NCI-H2196 treated with DMSO at 0.1 percent for 48 hours (cell line): ENCODE data around the gene DEPDC4.
"Not testable (repeated sequence)": the region's sequence is repeated elsewhere in the genome, so short reads cannot be mapped to it uniquely, and the experiment has no call there.

Experiments used
- DNase-seq: peaks from one replicate; lab custom pipeline; 2025; ENCODE audit not compliant: unreplicated experiment; lab: John Stamatoyannopoulos, UW

Gene DEPDC4

GRCh38 chr12:100266835-100267602 is at the start of gene DEPDC4, which contains the start of gene SCYL2:
Gene DEPDC4 (minus strand): TSS chr12:100267079. CDS start chr12:100267076, 3 bp downstream.
Gene SCYL2 (plus strand): TSS chr12:100267177. CDS start chr12:100282971, 15,794 bp downstream.
- peak; percentile 90 for DNase-seq

- DNase-seq = no peak
These were observed 44.4 kb upstream of the DEPDC4 start for GRCh38 chr12:100311317-100311716.

DNA sequence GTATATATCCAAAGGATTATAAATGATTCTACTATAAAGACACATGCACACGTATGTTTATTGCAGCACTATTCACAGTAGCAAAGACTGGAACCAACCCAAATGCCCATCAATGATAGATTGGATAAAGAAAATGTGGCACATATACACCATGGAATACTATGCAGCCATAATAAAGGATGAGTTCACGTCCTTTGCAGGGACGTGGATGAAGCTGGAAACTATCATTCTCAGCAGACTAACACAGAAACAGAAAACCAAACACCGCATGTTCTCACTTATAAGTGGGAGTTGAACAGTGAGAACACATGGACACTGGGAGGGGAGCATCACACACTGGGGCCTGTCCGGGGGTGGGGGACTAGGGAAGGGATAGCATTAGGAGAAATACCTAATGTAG is 41.3 kb upstream of the DEPDC4 start:
- not testable (repeated sequence) for DNase-seq

GRCh38 chr12:100304334-100304733 is 37.5 kb upstream of the DEPDC4 start:
- not testable (repeated sequence) for DNase-seq

DNA sequence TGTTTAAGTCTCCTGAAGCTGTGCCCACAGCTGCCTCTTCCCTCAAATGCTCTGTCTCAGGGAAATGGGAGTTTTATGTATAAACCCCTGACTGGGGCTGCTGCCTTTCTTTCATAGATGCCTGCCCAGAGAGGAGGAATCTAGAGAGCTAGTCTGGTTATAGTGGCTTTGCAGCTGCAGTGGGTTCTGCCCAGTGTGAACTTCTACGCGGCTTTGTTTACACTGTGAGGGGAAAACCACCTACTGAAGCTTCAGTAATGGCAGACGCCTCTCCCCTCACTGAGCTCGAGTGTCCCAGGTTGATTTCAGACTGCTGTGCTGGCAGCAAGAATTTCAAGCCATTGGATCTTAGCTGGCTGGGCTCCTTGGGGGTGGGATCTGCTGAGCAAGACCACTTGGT is 37.0 kb upstream of the DEPDC4 start:
- no peak for DNase-seq

- no peak for DNase-seq
These were observed 35.2 kb upstream of the DEPDC4 start for GRCh38 chr12:100302081-100302480.

- no peak for DNase-seq
These were observed 29.1 kb upstream of the DEPDC4 start for GRCh38 chr12:100295764-100296555.

- not testable (repeated sequence) for DNase-seq
These were observed 27.5 kb upstream of the DEPDC4 start for GRCh38 chr12:100294366-100294765.

- DNase-seq = no peak
These were observed 26.1 kb upstream of the DEPDC4 start for GRCh38 chr12:100293017-100293416.

DNA sequence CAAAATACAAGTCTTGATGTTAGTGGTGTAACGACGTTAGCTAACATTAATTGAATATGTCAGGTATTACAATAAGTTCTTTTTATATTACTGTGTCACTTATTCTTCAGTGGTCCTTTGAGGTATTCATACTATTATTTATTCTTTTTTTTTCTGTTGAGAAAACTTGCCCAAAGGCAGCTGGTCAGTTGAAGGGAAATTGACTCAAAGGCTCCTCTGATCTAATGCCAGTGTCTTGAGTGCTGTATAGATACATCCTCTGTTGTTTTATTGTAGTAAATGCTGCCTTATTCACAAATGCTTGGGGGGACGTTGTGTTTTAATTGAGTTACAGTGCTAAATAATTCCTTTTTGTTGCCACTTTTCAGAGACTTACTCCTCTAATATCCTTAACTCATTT is 23.1 kb upstream of the DEPDC4 start:
- DNase-seq = no peak

- no peak for DNase-seq
These were observed 22.2 kb upstream of the DEPDC4 start for GRCh38 chr12:100289038-100289437.

DNA sequence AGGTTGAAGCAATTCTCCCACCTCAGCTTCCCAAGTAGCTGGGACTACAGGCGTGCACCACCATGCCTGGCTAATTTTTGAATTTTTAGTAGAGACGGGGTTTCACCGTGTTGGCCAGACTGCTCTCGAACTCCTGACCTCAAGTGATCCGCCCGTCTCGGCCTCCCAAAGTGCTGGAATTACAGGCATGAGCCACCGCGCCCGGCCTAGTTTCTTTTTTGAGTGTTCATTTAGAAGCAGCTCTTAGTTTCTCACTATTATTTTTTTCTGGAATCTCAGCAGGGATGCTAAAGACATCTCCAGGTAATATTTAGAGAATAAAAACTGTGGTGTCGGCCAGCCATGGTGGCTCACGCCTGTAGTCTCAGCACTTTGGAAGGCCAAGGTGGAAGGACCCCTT is 17.7 kb upstream of the DEPDC4 start:
- not testable (repeated sequence) for DNase-seq

GRCh38 chr12:100279607-100280244 is 12.8 kb upstream of the DEPDC4 start:
- no peak for DNase-seq

DNA sequence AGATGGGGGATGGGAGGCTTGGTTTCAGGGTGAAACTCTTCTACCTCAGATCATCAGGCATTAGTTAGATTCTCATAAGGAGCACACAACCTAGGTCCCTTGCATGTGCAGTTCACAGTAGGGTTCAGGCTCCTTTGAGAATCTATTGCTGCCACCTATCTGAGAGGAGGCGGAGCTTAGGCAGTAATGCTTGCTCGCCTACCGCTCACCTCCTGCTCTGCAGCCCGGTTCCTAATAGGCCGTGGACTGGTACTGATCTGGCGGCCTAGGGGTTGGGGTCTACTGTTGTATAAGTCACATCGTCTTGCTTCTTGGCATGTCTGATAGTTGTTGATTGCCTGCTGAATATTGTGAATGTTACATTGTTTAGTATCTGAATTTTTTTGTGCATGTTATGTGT is 12.3 kb upstream of the DEPDC4 start:
- DNase-seq = no peak

GRCh38 chr12:100274291-100274690 is 7.4 kb upstream of the DEPDC4 start:
- no peak for DNase-seq

- DNase-seq = no peak
These were observed 6.9 kb upstream of the DEPDC4 start for GRCh38 chr12:100273782-100274181.

DNA sequence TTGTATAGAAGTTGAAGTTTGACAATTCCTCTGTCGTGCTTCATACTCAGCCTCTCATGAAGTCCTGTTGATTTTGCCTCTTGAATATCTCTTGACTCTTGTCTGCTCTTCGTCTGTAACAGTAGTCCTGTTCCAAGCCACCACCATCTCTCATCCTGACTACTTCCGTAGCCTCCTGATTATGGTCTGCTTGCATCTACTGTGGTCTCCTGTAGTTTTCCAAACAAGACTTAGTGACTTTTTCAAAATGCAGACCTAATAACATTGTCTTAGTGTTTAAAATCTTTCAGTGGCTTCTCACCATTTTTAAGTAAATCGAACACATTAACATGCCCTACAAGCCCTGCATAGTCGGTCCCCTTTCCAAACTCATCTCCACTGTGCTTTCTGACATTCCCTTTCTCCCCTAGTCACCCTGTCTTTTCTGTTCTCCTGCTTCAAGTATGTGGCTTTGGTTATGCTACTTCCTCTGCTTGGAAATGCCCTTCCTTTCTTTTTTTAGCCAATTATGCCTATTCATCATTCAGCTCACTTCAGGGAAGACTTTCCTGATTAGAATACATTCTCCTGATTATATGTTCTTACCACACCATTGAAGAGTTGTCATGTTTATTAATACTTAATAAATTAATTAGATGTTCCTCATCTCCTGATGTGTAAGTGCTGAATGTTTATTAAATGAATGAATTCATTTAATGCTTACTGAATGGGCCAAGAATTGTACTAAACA is 2.1 kb upstream of the DEPDC4 start:
- no peak for DNase-seq

GRCh38 chr12:100267603-100268281 is 863 bp upstream of the DEPDC4 start:
- no peak for DNase-seq

GRCh38 chr12:100266585-100266834 is 369 bp downstream of the DEPDC4 start:
- DNase-seq = no peak

GRCh38 chr12:100265732-100266584 is 921 bp downstream of the DEPDC4 start:
- no peak for DNase-seq
